Stomach (tissue), 9 donors: Measurements from ENCODE around the gene GATM. TPM values are rescaled to one million over a fixed set of nuclear protein-coding genes. Genes with fewer than 3 reads are reported as not detected.

Experiments used
- DNase-seq, 2 donors: peaks; one replicate each; pipeline versions ENCODE4 v3.0.0 to v3.0.0-alpha.2; 2013 to 2019
- H3K27ac ChIP-seq, 5 donors: fragments of 200-600 bp in 4 of 5; sonication (generic) in 4 of 5; one replicate each; pipeline ENCODE4 v1.5.1; 2013 to 2019; ENCODE audit warnings: mild to moderate bottlenecking in 1 of 5, moderate library complexity in 1 of 5
- H3K27me3 ChIP-seq, 3 donors: fragments of 200-600 bp; sonication (generic); one replicate each; pipeline ENCODE4 v1.5.1; 2017 to 2019; ENCODE audit warnings: mixed run types in 1 of 3
- H3K36me3 ChIP-seq, 4 donors: fragments of 200-600 bp; sonication (generic); 1 replicate in 3 of 4; 2 replicates in 1 of 4; pipeline ENCODE4 v1.5.1; 2016 to 2019
- H3K4me1 ChIP-seq, 4 donors: fragments of 200-600 bp; sonication (generic); one replicate each; pipeline ENCODE4 v1.5.1; 2016 to 2019
- H3K4me3 ChIP-seq, 4 donors: fragments of 200-600 bp; sonication (generic) in 3 of 4; one replicate each; pipeline ENCODE4 v1.5.1; 2016 to 2019; ENCODE audit warnings: mild to moderate bottlenecking in 1 of 4
- H3K9me3 ChIP-seq, 4 donors: fragments of 200-600 bp; sonication (generic); one replicate each; pipeline ENCODE4 v1.5.1; 2016 to 2019
- EP300 ChIP-seq: sonication (generic); formaldehyde crosslinking; IDR thresholded peaks from one replicate; pipeline ENCODE4 v1.6.1; 2017; ENCODE audit warnings: antibody characterized with exemption
- POLR2A ChIP-seq, 4 donors: fragments of 450-650 bp; IDR thresholded peaks; one replicate each; pipeline ENCODE4 v1.6.1; 2016; ENCODE audit warnings: antibody characterized with exemption in 4 of 4, control low read depth in 2 of 4, mild to moderate bottlenecking in 1 of 4, moderate library complexity in 1 of 4
- POLR2AphosphoS5 ChIP-seq, 3 donors: sonication (generic); formaldehyde crosslinking; IDR thresholded peaks; one replicate each; pipeline ENCODE4 v1.6.1; 2016; ENCODE audit warnings: antibody characterized with exemption in 3 of 3
- WGBS, 5 donors: extraction: QIAGEN DNeasy Blood & Tissue Kit in 3 of 5; methylation state at CpG; one replicate each; pipeline versions ENCODE4 v1.1.5 to v1.1.7; 2013 to 2018; 5-methylcytosine and 5-hydroxymethylcytosine counted together
- intact Hi-C: fragments of 100-400 bp; cut with DNase I; formaldehyde crosslinking; loops from one replicate; pipeline ENCODE4 v1.15.1; 2023; ENCODE audit warnings: low total_unique reads
- polyA plus RNA-seq, 3 donors: library from polyadenylated mRNA; stranded (reverse); fragments of 200-250 nt; gene quantifications; one replicate each; pipeline ENCODE4 v1.2.3, GENCODE V29; 2013
- total RNA-seq, 5 donors: library from RNA; depleted of rRNA; stranded (reverse); fragments of >200 nt; gene quantifications; one replicate each; pipeline versions ENCODE4 v1.1.0 to v1.2.3, GENCODE V29; 2014 to 2016
- TF ChIP-seq, protein P1 (sequence below), 7 experiments: fragments of 450-650 bp in 4 of 7; fragments of 200-600 bp in 3 of 7; sonication (generic) in 3 of 7; IDR thresholded peaks; one replicate each; pipeline ENCODE4 v1.5.1; 2016 to 2019; ENCODE audit warnings: antibody characterized with exemption in 7 of 7, control low read depth in 2 of 7, mild to moderate bottlenecking in 1 of 7
- donor health status: healthy with polysubstance abuse.
- donor health status: Bipolar disorder and iron deficiency.
- donor health status: healthy.

The GATM gene
- total and polyA plus RNA-seq, 8 donors = 22.6 to 110 (median 53.1) TPM

DNA sequence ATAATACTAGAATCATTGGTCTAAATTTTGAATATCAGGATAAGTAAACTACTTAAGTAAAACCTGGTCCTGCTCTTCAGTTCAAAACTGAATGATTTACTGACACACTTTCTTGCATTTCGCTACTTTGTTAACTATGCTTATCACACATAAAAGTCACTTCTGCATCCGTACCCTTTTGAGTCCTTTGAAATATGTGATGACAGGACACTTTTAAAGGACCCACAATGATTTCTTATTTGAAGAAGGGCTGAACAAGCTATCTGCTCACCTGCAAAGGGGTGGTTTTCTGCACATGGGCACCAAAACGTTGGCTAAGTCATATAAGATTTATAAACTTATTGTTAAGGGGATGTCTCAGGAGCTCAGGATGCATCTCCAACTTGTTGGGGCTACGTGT, 15.0 kb downstream of the GATM start:
- H3K36me3 ChIP-seq = peaks cover 14 to 91% (median 82%) of the 10 kb centered on the region in 4 donors
- intact Hi-C loops = no loop called here
- no peak overlapping the region for H3K4me3 ChIP-seq
- no peaks in the 10 kb centered on the region for H3K27me3 ChIP-seq
- 76 to 85% (median 80%) methylated on average over 4 of the region's 4 CpGs for WGBS, 5 donors
- no peaks in the 10 kb centered on the region for H3K9me3 ChIP-seq
- no peaks in the 10 kb centered on the region for H3K4me1 ChIP-seq
- DNase-seq = no peak
- H3K27ac ChIP-seq = no peak overlapping the region
- TF ChIP-seq EP300 (no peak), POLR2A (IDR thresholded peaks at IDR 0.05) (no peak), POLR2AphosphoS5 (IDR thresholded peaks at IDR 0.05) (no peak)
- TF ChIP-seq, protein P1, sequence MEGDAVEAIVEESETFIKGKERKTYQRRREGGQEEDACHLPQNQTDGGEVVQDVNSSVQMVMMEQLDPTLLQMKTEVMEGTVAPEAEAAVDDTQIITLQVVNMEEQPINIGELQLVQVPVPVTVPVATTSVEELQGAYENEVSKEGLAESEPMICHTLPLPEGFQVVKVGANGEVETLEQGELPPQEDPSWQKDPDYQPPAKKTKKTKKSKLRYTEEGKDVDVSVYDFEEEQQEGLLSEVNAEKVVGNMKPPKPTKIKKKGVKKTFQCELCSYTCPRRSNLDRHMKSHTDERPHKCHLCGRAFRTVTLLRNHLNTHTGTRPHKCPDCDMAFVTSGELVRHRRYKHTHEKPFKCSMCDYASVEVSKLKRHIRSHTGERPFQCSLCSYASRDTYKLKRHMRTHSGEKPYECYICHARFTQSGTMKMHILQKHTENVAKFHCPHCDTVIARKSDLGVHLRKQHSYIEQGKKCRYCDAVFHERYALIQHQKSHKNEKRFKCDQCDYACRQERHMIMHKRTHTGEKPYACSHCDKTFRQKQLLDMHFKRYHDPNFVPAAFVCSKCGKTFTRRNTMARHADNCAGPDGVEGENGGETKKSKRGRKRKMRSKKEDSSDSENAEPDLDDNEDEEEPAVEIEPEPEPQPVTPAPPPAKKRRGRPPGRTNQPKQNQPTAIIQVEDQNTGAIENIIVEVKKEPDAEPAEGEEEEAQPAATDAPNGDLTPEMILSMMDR (IDR thresholded peaks at IDR 0.05) = no peak

DNA sequence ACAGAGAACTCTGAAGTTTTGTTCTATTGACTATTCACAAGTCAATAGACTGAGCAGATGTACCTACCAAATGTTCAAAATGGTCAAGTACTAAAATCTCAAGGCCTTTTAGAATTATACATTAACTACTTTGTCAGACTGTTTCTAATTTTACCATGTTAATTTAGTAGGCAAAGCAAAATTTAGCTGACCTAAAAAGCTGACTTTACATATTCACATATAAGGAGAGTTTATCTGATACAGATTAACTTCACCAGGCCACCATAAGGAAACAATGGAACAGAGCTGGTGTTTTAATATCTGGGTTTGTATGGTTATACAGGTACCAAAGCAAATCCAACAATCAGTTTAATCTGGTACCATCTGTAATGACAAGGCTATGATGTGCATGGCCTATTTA, 15.9 kb downstream of the GATM start:
- intact Hi-C loops = no loop called here
- Histone ChIP-seq H3K9me3 (no peaks in the 10 kb centered on the region), H3K4me1 (no peaks in the 10 kb centered on the region), H3K27me3 (no peaks in the 10 kb centered on the region), H3K27ac (no peak overlapping the region), H3K4me3 (no peak overlapping the region), H3K36me3 (peaks cover 14 to 82% (median 74%) of the 10 kb centered on the region in 4 donors)
- no peak for DNase-seq
- TF ChIP-seq EP300 (no peak), POLR2A (IDR thresholded peaks at IDR 0.05) (no peak), POLR2AphosphoS5 (IDR thresholded peaks at IDR 0.05) (no peak)
- TF ChIP-seq, protein P1 (IDR thresholded peaks at IDR 0.05) = no peak

DNA sequence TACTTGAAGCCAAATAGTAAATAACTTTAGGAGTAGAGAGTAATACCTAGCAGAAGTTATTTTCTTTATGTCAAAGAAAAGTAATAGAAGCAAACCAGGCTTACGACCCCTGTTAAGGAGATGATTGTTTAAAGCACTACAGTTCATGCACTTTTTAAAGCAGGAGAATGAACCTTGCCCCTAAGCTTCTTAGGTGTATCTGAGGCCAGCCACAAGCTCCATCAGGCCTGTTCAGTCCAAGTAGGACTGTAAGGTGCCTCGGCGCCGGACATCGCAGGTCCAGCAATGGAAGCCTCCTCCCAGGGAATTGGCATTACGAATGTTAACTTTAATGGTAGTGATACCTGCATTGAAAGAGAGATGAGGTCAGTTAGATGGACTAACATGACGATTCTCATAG, 16.5 kb downstream of the GATM start:
- Histone ChIP-seq H3K36me3 (peaks cover 14 to 78% (median 72%) of the 10 kb centered on the region in 4 donors), H3K27ac (no peak overlapping the region), H3K4me3 (no peak overlapping the region), H3K4me1 (no peaks in the 10 kb centered on the region), H3K9me3 (no peaks in the 10 kb centered on the region), H3K27me3 (no peaks in the 10 kb centered on the region)
- DNase-seq = no peak
- WGBS, 5 donors = 84 to 89% (median 86%) methylated on average over 7 of the region's 7 CpGs
- intact Hi-C loops = no loop called here
- TF ChIP-seq, protein P1 (IDR thresholded peaks at IDR 0.05) = no peak
- TF ChIP-seq EP300 (no peak), POLR2A (IDR thresholded peaks at IDR 0.05) (no peak), POLR2AphosphoS5 (IDR thresholded peaks at IDR 0.05) (no peak)

DNA sequence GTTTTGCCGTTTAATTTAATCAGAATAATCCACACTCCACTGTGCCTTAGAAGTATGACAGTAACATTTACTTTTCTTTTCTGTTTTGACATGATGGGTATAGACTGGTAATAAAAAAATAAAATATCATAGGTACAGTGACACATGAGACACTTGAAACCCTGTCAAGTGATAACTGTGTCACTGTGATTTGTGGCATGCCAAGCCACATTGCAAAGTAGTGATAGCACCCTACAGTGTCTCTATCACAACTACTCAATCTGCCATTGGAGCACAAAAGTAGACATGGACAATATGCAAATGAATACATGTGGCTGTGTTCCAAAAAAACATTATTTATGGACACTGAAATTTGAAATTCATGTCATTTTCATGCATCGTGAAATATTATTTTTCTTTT, 22.5 kb downstream of the GATM start:
- intact Hi-C loops = no loop called here
- no peak for TF ChIP-seq EP300
- TF ChIP-seq POLR2AphosphoS5 (IDR thresholded peaks at IDR 0.05) = no peak
- TF ChIP-seq, protein P1 (IDR thresholded peaks at IDR 0.05) = no peak
- no peak for TF ChIP-seq POLR2A (IDR thresholded peaks at IDR 0.05)
- Histone ChIP-seq H3K27me3 (no peaks in the 10 kb centered on the region), H3K36me3 (peaks cover 0 to 21% (median 18%) of the 10 kb centered on the region in 4 donors), H3K4me3 (no peak overlapping the region), H3K9me3 (no peaks in the 10 kb centered on the region), H3K27ac (no peak overlapping the region), H3K4me1 (no peaks in the 10 kb centered on the region)
- 92 to 96% (median 95%) methylated on average over 2 of the region's 2 CpGs for WGBS, 5 donors
- no peak for DNase-seq
